ENCODE measurements around the gene PSME3. TPM values are rescaled to one million over a fixed set of nuclear protein-coding genes. Genes with fewer than 3 reads are reported as not detected.

PSME3 gene
- total and polyA plus RNA-seq, 2 of the 13 experiments (the other 11 are each of a cell fraction or from before 2014, with no cell fraction given): 66.3 to 135 TPM

DNA sequence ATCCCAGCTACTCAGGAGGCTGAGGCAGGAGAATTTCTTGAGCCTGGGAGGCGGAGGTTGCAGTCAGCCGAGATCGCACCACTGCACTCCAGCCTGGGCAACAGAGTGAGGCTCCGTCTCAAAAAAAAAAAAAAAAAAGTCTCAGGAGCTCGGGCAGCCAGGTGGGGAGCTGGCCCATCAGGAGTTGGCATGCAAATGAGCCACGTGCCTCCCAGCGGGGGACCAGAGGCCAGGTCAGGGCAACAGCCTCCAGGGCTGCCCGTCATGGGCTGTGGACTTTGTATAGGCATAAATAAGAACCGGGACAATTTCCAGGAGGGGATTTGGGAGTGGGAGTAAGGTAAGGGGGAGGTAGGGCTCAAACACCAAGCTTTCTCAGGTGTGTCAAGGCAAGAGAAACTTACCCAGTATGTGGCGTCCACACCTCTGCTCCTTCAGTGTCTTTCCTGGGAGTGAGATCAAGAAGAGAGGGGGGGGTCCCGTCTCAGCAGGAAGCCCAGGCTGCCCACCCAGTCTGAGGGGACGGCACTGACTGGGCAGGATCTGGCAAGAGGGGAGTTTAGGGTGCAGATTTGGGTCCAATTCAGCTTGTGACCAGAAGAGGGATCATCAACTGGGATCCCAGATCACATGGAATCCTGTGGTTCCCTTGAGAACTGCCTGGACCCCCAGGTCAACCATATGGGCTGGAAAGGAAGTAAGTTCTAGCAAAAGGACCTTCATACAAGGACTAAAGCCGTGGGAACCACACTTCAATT, 45.1 kb downstream of the PSME3 start (continued):
- TF ChIP-seq, protein P1, sequence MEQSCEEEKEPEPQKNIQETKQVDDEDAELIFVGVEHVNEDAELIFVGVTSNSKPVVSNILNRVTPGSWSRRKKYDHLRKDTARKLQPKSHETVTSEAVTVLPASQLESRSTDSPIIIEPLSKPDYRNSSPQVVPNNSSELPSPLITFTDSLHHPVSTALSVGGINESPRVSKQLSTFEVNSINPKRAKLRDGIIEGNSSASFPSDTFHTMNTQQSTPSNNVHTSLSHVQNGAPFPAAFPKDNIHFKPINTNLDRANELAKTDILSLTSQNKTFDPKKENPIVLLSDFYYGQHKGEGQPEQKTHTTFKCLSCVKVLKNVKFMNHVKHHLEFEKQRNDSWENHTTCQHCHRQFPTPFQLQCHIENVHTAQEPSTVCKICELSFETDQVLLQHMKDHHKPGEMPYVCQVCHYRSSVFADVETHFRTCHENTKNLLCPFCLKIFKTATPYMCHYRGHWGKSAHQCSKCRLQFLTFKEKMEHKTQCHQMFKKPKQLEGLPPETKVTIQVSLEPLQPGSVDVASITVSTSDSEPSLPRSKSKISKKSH (CRISPR knock-in tag; IDR thresholded peaks at IDR 0.05; ENCODE audit: borderline replicate concordance): no peak
- TF ChIP-seq ARNT2 (CRISPR knock-in tag; IDR thresholded peaks at IDR 0.05; ENCODE audit: low read depth) (no peak), GABPA (IDR thresholded peaks at IDR 0.05; ENCODE audit: low read depth, low read length) (no peak), GABPA (CRISPR knock-in tag; IDR thresholded peaks at IDR 0.05; ENCODE audit: low read depth) (no peak), HNRNPH1 (optimal IDR thresholded peaks at IDR 0.05; ENCODE audit: low read depth, low read length) (no peak), ZNF468 (CRISPR knock-in tag; IDR thresholded peaks at IDR 0.05) (no peak), ATF5 (CRISPR knock-in tag; IDR thresholded peaks at IDR 0.05; ENCODE audit: low read depth) (no peak), PBX2 (CRISPR knock-in tag; IDR thresholded peaks at IDR 0.05) (no peak), ZNF44 (CRISPR knock-in tag; IDR thresholded peaks at IDR 0.05) (no peak), ZNF253 (CRISPR knock-in tag; IDR thresholded peaks at IDR 0.05; ENCODE audit: borderline replicate concordance) (no peak), SNAPC4 (CRISPR knock-in tag; IDR thresholded peaks at IDR 0.05) (peak; percentile 81), SP4 (CRISPR knock-in tag; IDR thresholded peaks at IDR 0.05) (no peak), ATAD3A (CRISPR knock-in tag; IDR thresholded peaks at IDR 0.05) (no peak), ZNF720 (CRISPR knock-in tag; IDR thresholded peaks at IDR 0.05) (no peak), ZNF737 (CRISPR knock-in tag; IDR thresholded peaks at IDR 0.05; ENCODE audit: borderline replicate concordance) (no peak), ZNF3 (CRISPR knock-in tag; IDR thresholded peaks at IDR 0.05) (no peak), TRIM24 (CRISPR knock-in tag; IDR thresholded peaks at IDR 0.05) (no peak), BORCS8-MEF2B (CRISPR knock-in tag; IDR thresholded peaks at IDR 0.05) (no peak), MIXL1 (CRISPR knock-in tag; IDR thresholded peaks at IDR 0.05) (no peak)
- TF ChIP-seq, protein P2, sequence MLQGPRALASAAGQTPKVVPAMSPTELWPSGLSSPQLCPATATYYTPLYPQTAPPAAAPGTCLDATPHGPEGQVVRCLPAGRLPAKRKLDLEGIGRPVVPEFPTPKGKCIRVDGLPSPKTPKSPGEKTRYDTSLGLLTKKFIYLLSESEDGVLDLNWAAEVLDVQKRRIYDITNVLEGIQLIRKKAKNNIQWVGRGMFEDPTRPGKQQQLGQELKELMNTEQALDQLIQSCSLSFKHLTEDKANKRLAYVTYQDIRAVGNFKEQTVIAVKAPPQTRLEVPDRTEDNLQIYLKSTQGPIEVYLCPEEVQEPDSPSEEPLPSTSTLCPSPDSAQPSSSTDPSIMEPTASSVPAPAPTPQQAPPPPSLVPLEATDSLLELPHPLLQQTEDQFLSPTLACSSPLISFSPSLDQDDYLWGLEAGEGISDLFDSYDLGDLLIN (CRISPR knock-in tag; IDR thresholded peaks at IDR 0.05; ENCODE audit: borderline replicate concordance): peak; percentile 54; the same call in 1 of the 2 replicates

All from HepG2 (cell line).